Cardiac fibroblast (primary cell): ENCODE results near the gene PRKG1.

Experiments used
- DNase-seq, 2 donors: peaks; one replicate each; pipeline versions ENCODE4 v3.0.0 to v3.0.0-alpha.2; 2010; ENCODE audit warnings: low read depth in 2 of 2
- H3K4me3 ChIP-seq, 2 donors: replicated peaks in 1 of 2; 1 replicate in 1 of 2; 2 replicates in 1 of 2; pipeline ENCODE4 v1.5.1; 2011; ENCODE audit warnings: low read depth in 2 of 2, low read length in 2 of 2, mild to moderate bottlenecking in 2 of 2, moderate library complexity in 1 of 2
- CTCF ChIP-seq: IDR thresholded peaks from one replicate; pipeline ENCODE4 v1.5.1; 2011; ENCODE audit warnings: low read depth, mild to moderate bottlenecking, low read length, inconsistent platforms

Gene PRKG1

GRCh38 chr10:52004342-52004949 is 930.2 kb downstream of the PRKG1 start:
- no peak overlapping the region for H3K4me3 ChIP-seq
- TF ChIP-seq CTCF = peak; percentile 67
- peak; percentile 72 to 73 for DNase-seq

- TF ChIP-seq CTCF = no peak
- DNase-seq = no peak
Measured at GRCh38 chr10:52007091-52007490, 932.8 kb downstream of the PRKG1 start.

GRCh38 chr10:52011118-52011517 is 936.8 kb downstream of the PRKG1 start:
- no peak for DNase-seq
- no peak for TF ChIP-seq CTCF
- H3K4me3 ChIP-seq = no peak overlapping the region

More at GRCh38 chr10:52007091-52007490, 932.8 kb downstream of the PRKG1 start:
- H3K4me3 ChIP-seq = no peak overlapping the region

GRCh38 chr10:52019077-52019555 is 944.8 kb downstream of the PRKG1 start:
- H3K4me3 ChIP-seq = no peak overlapping the region
- DNase-seq = no peak
- TF ChIP-seq CTCF = no peak

GRCh38 chr10:52019656-52020055 is 945.4 kb downstream of the PRKG1 start:
- TF ChIP-seq CTCF = no peak
- no peak for DNase-seq
- H3K4me3 ChIP-seq = no peak overlapping the region

- no peak for DNase-seq
- TF ChIP-seq CTCF = no peak
- no peak overlapping the region for H3K4me3 ChIP-seq
Measured at GRCh38 chr10:52020173-52020572, 945.9 kb downstream of the PRKG1 start.

GRCh38 chr10:52020702-52021101 is 946.4 kb downstream of the PRKG1 start:
- no peak for TF ChIP-seq CTCF
- DNase-seq = no peak
- no peak overlapping the region for H3K4me3 ChIP-seq
